Cardiac muscle cell (in vitro differentiated cells and primary cell): Measurements from ENCODE around the gene JHY. TPM values are rescaled to one million over a fixed set of nuclear protein-coding genes. Genes with fewer than 3 reads are reported as not detected.
A peak's percentile ranks its signal among the peaks of the same experiment; 100 is the strongest.

ENCODE experiments used
- DNase-seq, 2 donors: peaks; one replicate each; pipeline versions ENCODE4 v3.0.0 to v3.0.0-alpha.2; 2010 to 2017; ENCODE audit warnings: low read depth in 1 of 2, low spot score in 1 of 2
- H3K27ac ChIP-seq: fragments of 200-600 bp; sonication (generic); 2 replicates; pipeline ENCODE4 v1.5.1; 2016
- H3K27me3 ChIP-seq: fragments of 200-600 bp; sonication (generic); 2 replicates; pipeline ENCODE4 v1.6.0; 2016; ENCODE audit warnings: control low read depth
- H3K36me3 ChIP-seq: fragments of 200-600 bp; sonication (generic); 2 replicates; pipeline ENCODE4 v1.5.1; 2016; ENCODE audit warnings: control low read depth
- H3K4me1 ChIP-seq: fragments of 200-600 bp; sonication (generic); 2 replicates; pipeline ENCODE4 v1.8.1; 2017; ENCODE audit warnings: low read depth, mild to moderate bottlenecking, mixed run types
- H3K4me3 ChIP-seq: fragments of 200-600 bp; sonication (generic); 2 replicates; pipeline ENCODE4 v1.5.1; 2016; ENCODE audit warnings: mild to moderate bottlenecking
- H3K9me3 ChIP-seq: fragments of 200-600 bp; sonication (generic); 2 replicates; pipeline ENCODE4 v1.5.1; 2017; ENCODE audit warnings: low read depth, mild to moderate bottlenecking, control low read depth
- CTCF ChIP-seq: IDR thresholded peaks from 2 replicates; pipeline ENCODE4 v1.5.1; 2012; ENCODE audit warnings: low read depth, mild to moderate bottlenecking, low read length
- polyA plus RNA-seq: library from polyadenylated mRNA; unstranded; fragments of >200 nt; fragmentation: Nextera tagmentation; extraction: Ambion mirVana; gene quantifications from 2 replicates; pipeline ENCODE4 v1.2.1, GENCODE V29; 2016
- total RNA-seq: library from RNA; depleted of rRNA; stranded (reverse); fragments of >200 nt; gene quantifications from 2 replicates; pipeline ENCODE4 v1.2.3, GENCODE V29; 2016

The JHY gene
- 1.1 and 2.5 TPM in 2 replicates for total RNA-seq
- 2.3 and 2.5 TPM in 2 replicates for polyA plus RNA-seq

GRCh38 chr11:122882189-122882856 is at the start of gene JHY:
Gene JHY (plus strand): TSS chr11:122882759. CDS start chr11:122885850, 3,091 bp downstream.
- DNase-seq: peak in 1 of 2 donors; percentile 22
- H3K27me3 ChIP-seq: peaks cover 37% of the 10 kb centered on the region
- TF ChIP-seq CTCF: no peak
- H3K4me1 ChIP-seq: peaks cover 10% of the 10 kb centered on the region
- peak within 1 kb of the TSS; percentile 50 for H3K4me3 ChIP-seq
- H3K36me3 ChIP-seq: no peaks in the 10 kb centered on the region
- no peaks in the 10 kb centered on the region for H3K9me3 ChIP-seq
- no peak within 1 kb of the TSS for H3K27ac ChIP-seq

DNA sequence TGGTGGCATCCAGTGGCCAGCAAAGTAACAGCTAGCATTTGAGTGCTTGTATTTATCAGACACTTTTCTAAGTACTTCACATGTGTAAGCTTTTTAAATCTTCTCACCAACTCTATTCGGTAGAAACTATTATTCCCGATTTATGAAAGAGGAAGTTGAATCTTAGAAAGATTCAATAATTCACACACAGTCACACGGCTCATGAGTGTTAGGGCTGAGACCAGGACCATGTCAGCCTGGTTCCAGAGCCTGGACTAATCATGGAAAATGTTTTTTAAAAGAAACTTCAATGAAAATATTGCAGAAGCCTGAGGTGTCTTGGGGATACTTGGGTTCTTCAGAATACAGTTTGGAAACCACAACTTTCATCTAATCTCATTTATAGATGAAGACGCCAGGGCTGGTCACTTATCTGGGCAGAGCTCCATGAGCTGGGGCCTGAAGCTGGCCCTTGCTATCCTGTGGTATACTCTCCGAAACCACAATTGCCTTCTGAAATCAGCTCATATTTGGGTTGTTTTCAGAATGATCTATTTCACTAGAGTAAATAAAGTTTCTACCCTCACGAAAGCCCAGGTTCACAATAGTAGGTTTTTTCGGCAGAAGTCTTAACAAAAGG is 48.6 kb upstream of the JHY start:
- Histone ChIP-seq H3K27ac (no peak overlapping the region), H3K4me1 (no peaks in the 10 kb centered on the region), H3K4me3 (no peak overlapping the region), H3K9me3 (no peaks in the 10 kb centered on the region), H3K36me3 (no peaks in the 10 kb centered on the region), H3K27me3 (no peaks in the 10 kb centered on the region)
- TF ChIP-seq CTCF: no peak
- no peak for DNase-seq

DNA sequence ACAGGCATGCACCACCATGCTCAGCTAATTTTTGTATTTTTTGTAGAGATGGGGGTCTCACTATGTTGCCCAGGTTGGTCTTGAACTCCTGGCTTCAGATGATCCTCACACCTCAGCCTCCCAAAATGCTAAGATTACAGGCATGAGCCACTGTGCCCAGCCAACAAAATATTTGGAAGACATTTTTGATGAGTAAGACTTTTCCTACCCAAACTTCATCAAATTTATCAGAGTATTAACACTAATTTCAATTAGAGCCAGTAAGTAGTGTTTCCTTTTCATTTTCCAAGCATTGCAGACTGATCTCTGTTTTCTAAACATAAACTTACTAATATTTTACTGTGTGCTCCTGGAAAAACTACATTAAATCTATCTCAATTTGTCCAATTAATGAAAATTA is 45.6 kb upstream of the JHY start:
- no peaks in the 10 kb centered on the region for H3K4me1 ChIP-seq
- no peaks in the 10 kb centered on the region for H3K9me3 ChIP-seq
- H3K36me3 ChIP-seq: no peaks in the 10 kb centered on the region
- no peak for DNase-seq
- no peak for TF ChIP-seq CTCF
- no peak overlapping the region for H3K4me3 ChIP-seq
- no peaks in the 10 kb centered on the region for H3K27me3 ChIP-seq
- H3K27ac ChIP-seq: no peak overlapping the region

DNA sequence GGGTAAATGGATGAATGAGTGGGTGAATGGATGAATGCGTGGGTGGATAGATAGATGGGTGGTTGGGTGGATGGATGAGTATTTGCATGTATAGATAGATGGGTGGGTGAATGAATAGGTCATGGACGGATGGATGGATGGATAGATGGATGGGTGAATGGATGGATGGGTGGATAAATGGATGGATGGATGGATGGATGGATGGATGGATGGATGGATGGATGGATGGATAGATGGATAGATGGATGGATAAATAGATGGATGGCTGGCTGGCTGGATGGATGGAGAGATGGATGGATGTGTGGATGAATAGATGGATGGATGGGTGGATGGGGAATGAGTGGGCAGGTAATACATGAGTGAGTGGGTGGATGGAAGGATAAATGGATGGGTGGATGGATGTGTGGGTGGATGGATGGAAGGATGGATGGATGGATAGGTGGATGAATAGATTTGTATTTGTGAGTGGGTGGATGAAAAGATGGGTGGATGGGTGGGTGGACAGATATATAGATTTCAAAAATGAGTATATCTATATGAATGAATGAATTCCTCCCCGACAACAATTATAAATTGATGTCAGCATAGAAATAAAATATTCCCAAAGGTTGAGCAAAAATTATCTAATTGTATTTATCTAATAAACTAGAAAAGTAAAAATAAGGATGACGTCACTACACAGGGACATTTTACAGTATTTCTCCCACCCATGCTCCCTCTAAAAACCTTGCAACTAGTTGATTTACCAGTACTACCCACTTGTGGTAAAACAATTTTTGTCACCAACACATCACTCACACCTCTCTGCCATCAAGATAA is 44.8 kb upstream of the JHY start:
- no peaks in the 10 kb centered on the region for H3K27me3 ChIP-seq
- no peaks in the 10 kb centered on the region for H3K36me3 ChIP-seq
- no peak for TF ChIP-seq CTCF
- H3K4me3 ChIP-seq: no peak overlapping the region
- no peak for DNase-seq
- H3K4me1 ChIP-seq: no peaks in the 10 kb centered on the region
- H3K27ac ChIP-seq: no peak overlapping the region
- H3K9me3 ChIP-seq: no peaks in the 10 kb centered on the region

GRCh38 chr11:122843281-122844141 is 39.0 kb upstream of the JHY start:
- Histone ChIP-seq H3K4me3 (no peak overlapping the region), H3K36me3 (no peaks in the 10 kb centered on the region), H3K27me3 (no peaks in the 10 kb centered on the region), H3K9me3 (no peaks in the 10 kb centered on the region), H3K4me1 (no peaks in the 10 kb centered on the region), H3K27ac (no peak overlapping the region)
- DNase-seq: no peak
- no peak for TF ChIP-seq CTCF
